ENCODE results near the gene PCYT2. TPM values are rescaled to one million over a fixed set of nuclear protein-coding genes. Genes with fewer than 3 reads are reported as not detected.

PCYT2 gene
- total and polyA plus RNA-seq, 7 donors: 10.2 to 26.9 (median 13.3) TPM

- intact Hi-C loops (cut with DNase I): loop anchor here (2.0 to 5.0 kb wide), 2 partner anchors 16 to 36 kb away; no protein-coding TSS in a partner anchor
- Histone ChIP-seq H3K27me3 (ENCODE audit: insufficient read depth in 3 of 3, low read length in 2 of 3) (no peaks in the 10 kb centered on the region), H3K4me3 (peak overlapping the region; percentile 82), H3K9me3 (no peaks in the 10 kb centered on the region), H3K36me3 (ENCODE audit: insufficient read depth in 1 of 2, low read depth in 1 of 2) (peaks cover 3 to 56% of the 10 kb centered on the region in 2 donors), H3K27ac (peak overlapping the region; percentile 97), H3K4me1 (peaks cover 50% of the 10 kb centered on the region)
- no peak for TF ChIP-seq CTCF (IDR thresholded peaks at IDR 0.05)
- WGBS, 3 donors: 56 to 66% (median 60%) methylated on average over 30 of the region's 30 CpGs
- no peak for DNase-seq
- ATAC-seq: no peak
Observed at GRCh38 chr17:81858170-81858966, 52.8 kb downstream of the PCYT2 start.

GRCh38 chr17:81854974-81855774 is 56.0 kb downstream of the PCYT2 start:
- Histone ChIP-seq H3K27me3 (ENCODE audit: insufficient read depth in 3 of 3, low read length in 2 of 3) (no peaks in the 10 kb centered on the region), H3K27ac (peak overlapping the region; percentile 46), H3K36me3 (ENCODE audit: insufficient read depth in 1 of 2, low read depth in 1 of 2) (peaks cover 3 to 84% of the 10 kb centered on the region in 2 donors), H3K4me3 (peak overlapping the region; percentile 11), H3K9me3 (no peaks in the 10 kb centered on the region), H3K4me1 (peaks cover 35% of the 10 kb centered on the region)
- peak; percentile 60 to 76 (median 70) for ATAC-seq
- TF ChIP-seq CTCF (IDR thresholded peaks at IDR 0.05): peak; percentile 40
- intact Hi-C loops (cut with DNase I): loop anchor here (2.0 to 5.0 kb wide), 2 partner anchors 32 to 33 kb away; no protein-coding TSS in a partner anchor
- 45 to 61% (median 55%) methylated on average over 29 of the region's 29 CpGs for WGBS, 3 donors
- DNase-seq: no peak

GRCh38 chr17:81852237-81852636 is 59.0 kb downstream of the PCYT2 start:
- ATAC-seq (no peak), DNase-seq (no peak)
- no peak overlapping the region for H3K27ac ChIP-seq
- no peak for TF ChIP-seq CTCF (IDR thresholded peaks at IDR 0.05)
- intact Hi-C loops (cut with DNase I): no loop called here
- peaks cover 22% of the 10 kb centered on the region for H3K4me1 ChIP-seq
- H3K36me3 ChIP-seq (ENCODE audit: insufficient read depth in 1 of 2, low read depth in 1 of 2): peaks cover 4 to 98% of the 10 kb centered on the region in 2 donors
- no peaks in the 10 kb centered on the region for H3K27me3 ChIP-seq (ENCODE audit: insufficient read depth in 3 of 3, low read length in 2 of 3)
- 88 to 97% (median 89%) methylated on average over 12 of the region's 12 CpGs for WGBS, 3 donors
- H3K9me3 ChIP-seq: no peaks in the 10 kb centered on the region
- no peak overlapping the region for H3K4me3 ChIP-seq

GRCh38 chr17:81851423-81851822 is 59.8 kb downstream of the PCYT2 start:
- Histone ChIP-seq H3K4me1 (peaks cover 22% of the 10 kb centered on the region), H3K4me3 (no peak overlapping the region), H3K27ac (no peak overlapping the region), H3K9me3 (no peaks in the 10 kb centered on the region), H3K27me3 (ENCODE audit: insufficient read depth in 3 of 3, low read length in 2 of 3) (no peaks in the 10 kb centered on the region), H3K36me3 (ENCODE audit: insufficient read depth in 1 of 2, low read depth in 1 of 2) (peaks cover 10 to 98% of the 10 kb centered on the region in 2 donors)
- intact Hi-C loops (cut with DNase I): no loop called here
- WGBS, 3 donors: 85 to 91% (median 85%) methylated on average over 16 of the region's 16 CpGs
- no peak for TF ChIP-seq CTCF (IDR thresholded peaks at IDR 0.05)
- DNase-seq (no peak), ATAC-seq (no peak)

Other genes with a start within 250 kb of the PCYT2 start
- gene OXLD1, start 244.8 kb downstream of the PCYT2 start, total RNA-seq: 10 to 100 TPM; 15.5 to 23.6 (median 20.5) TPM
- gene OXLD1, start 244.8 kb downstream of the PCYT2 start, polyA plus RNA-seq: 10 to 100 TPM; 35.1 to 44.9 (median 39.8) TPM
- gene CCDC137, start 244.7 kb downstream of the PCYT2 start, total RNA-seq: 10 to 100 TPM in 1 of 4 donors, 1 to 10 TPM in 3; 4.8 to 14.9 (median 8.6) TPM
- gene CCDC137, start 244.7 kb downstream of the PCYT2 start, polyA plus RNA-seq: 10 to 100 TPM; 11.3 to 47.4 (median 28.5) TPM
- 10 to 100 TPM in 3 of 4 donors, 1 to 10 TPM in 1; 7.8 to 15.6 (median 11.9) TPM for gene ARL16, start 227.6 kb downstream of the PCYT2 start, total RNA-seq
- gene ARL16, start 227.6 kb downstream of the PCYT2 start, polyA plus RNA-seq: 10 to 100 TPM; 23.2 to 29.3 (median 29.1) TPM
- gene HGS, start 227.4 kb downstream of the PCYT2 start, total RNA-seq: 10 to 100 TPM; 38.6 to 74.5 (median 56.5) TPM
- 100 to 1,000 TPM in 2 of 3 donors, 10 to 100 TPM in 1; 62.3 to 158 (median 139) TPM for gene HGS, start 227.4 kb downstream of the PCYT2 start, polyA plus RNA-seq
- 100 to 1,000 TPM in 2 of 4 donors, 10 to 100 TPM in 2; 93.0 to 175 (median 104) TPM for gene MRPL12, start 208.0 kb downstream of the PCYT2 start, total RNA-seq
- 100 to 1,000 TPM; 222 to 558 (median 242) TPM for gene MRPL12, start 208.0 kb downstream of the PCYT2 start, polyA plus RNA-seq
- 1 to 10 TPM; 2.4 to 6.3 (median 3.8) TPM for gene SLC25A10, start 199.1 kb downstream of the PCYT2 start, total RNA-seq
- 1 to 10 TPM; 5.9 to 7.0 (median 6.3) TPM for gene SLC25A10, start 199.1 kb downstream of the PCYT2 start, polyA plus RNA-seq
- not detected for gene GCGR, start 107.2 kb downstream of the PCYT2 start, total RNA-seq
- under 1 TPM in 2 of 3 donors, not detected in 1; 0.03 to 0.08 TPM for gene GCGR, start 107.2 kb downstream of the PCYT2 start, polyA plus RNA-seq
- 10 to 100 TPM; 20.5 to 47.6 (median 25.7) TPM for gene MCRIP1, start 78.1 kb downstream of the PCYT2 start, total RNA-seq
- gene MCRIP1, start 78.1 kb downstream of the PCYT2 start, polyA plus RNA-seq: 100 to 1,000 TPM in 1 of 3 donors, 10 to 100 TPM in 2; 45.1 to 187 (median 57.1) TPM
- gene PPP1R27, start 76.3 kb downstream of the PCYT2 start, total RNA-seq: 1,000 to 10,000 TPM in 3 of 4 donors, 100 to 1,000 TPM in 1; 976 to 2,217 (median 1,286) TPM
- 100 to 1,000 TPM; 296 to 661 (median 603) TPM for gene PPP1R27, start 76.3 kb downstream of the PCYT2 start, polyA plus RNA-seq
- gene P4HB, start 50.9 kb downstream of the PCYT2 start, total RNA-seq: 100 to 1,000 TPM; 244 to 361 (median 296) TPM
- gene P4HB, start 50.9 kb downstream of the PCYT2 start, polyA plus RNA-seq: 100 to 1,000 TPM; 236 to 384 (median 267) TPM
- gene ARHGDIA, start 40.1 kb downstream of the PCYT2 start, total RNA-seq: 100 to 1,000 TPM in 3 of 4 donors, 10 to 100 TPM in 1; 88.3 to 192 (median 160) TPM
- gene ARHGDIA, start 40.1 kb downstream of the PCYT2 start, polyA plus RNA-seq: 100 to 1,000 TPM in 2 of 3 donors, 10 to 100 TPM in 1; 79.1 to 268 (median 100) TPM
- gene ALYREF, start 19.8 kb downstream of the PCYT2 start, total RNA-seq: 10 to 100 TPM; 23.0 to 58.4 (median 47.1) TPM
- 10 to 100 TPM; 37.5 to 79.8 (median 43.8) TPM for gene ALYREF, start 19.8 kb downstream of the PCYT2 start, polyA plus RNA-seq
- 100 to 1,000 TPM; 118 to 208 (median 135) TPM for gene ANAPC11, start 19.7 kb downstream of the PCYT2 start, total RNA-seq
- gene ANAPC11, start 19.7 kb downstream of the PCYT2 start, polyA plus RNA-seq: 100 to 1,000 TPM; 273 to 369 (median 323) TPM
- under 1 TPM; 0.42 to 0.78 (median 0.55) TPM for gene NPB, start 9.2 kb downstream of the PCYT2 start, total RNA-seq
- 1 to 10 TPM in 1 of 3 donors, under 1 TPM in 2; 0.73 to 2.9 (median 0.76) TPM for gene NPB, start 9.2 kb downstream of the PCYT2 start, polyA plus RNA-seq
- 10 to 100 TPM in 1 of 4 donors, 1 to 10 TPM in 3; 3.9 to 10.2 (median 6.3) TPM for gene SIRT7, start 6.8 kb upstream of the PCYT2 start, total RNA-seq
- gene SIRT7, start 6.8 kb upstream of the PCYT2 start, polyA plus RNA-seq: 10 to 100 TPM in 2 of 3 donors, 1 to 10 TPM in 1; 5.7 to 14.2 (median 10.4) TPM
- 10 to 100 TPM; 43.1 to 74.2 (median 53.7) TPM for gene MAFG, start 16.3 kb upstream of the PCYT2 start, total RNA-seq
- 10 to 100 TPM; 21.6 to 73.7 (median 26.6) TPM for gene MAFG, start 16.3 kb upstream of the PCYT2 start, polyA plus RNA-seq
- 10 to 100 TPM in 2 of 4 donors, 1 to 10 TPM in 2; 5.4 to 12.5 (median 9.5) TPM for gene PYCR1, start 25.9 kb upstream of the PCYT2 start, total RNA-seq
- gene PYCR1, start 25.9 kb upstream of the PCYT2 start, polyA plus RNA-seq: 10 to 100 TPM in 2 of 3 donors, 1 to 10 TPM in 1; 8.3 to 23.2 (median 15.2) TPM
- 10 to 100 TPM in 3 of 4 donors, 1 to 10 TPM in 1; 9.7 to 58.0 (median 13.4) TPM for gene MYADML2, start 35.8 kb upstream of the PCYT2 start, total RNA-seq
- 10 to 100 TPM in 1 of 3 donors, 1 to 10 TPM in 1, under 1 TPM in 1; 0.47 to 95.8 (median 9.1) TPM for gene MYADML2, start 35.8 kb upstream of the PCYT2 start, polyA plus RNA-seq
- gene NOTUM, start 49.8 kb upstream of the PCYT2 start, total RNA-seq: 1 to 10 TPM in 3 of 4 donors, under 1 TPM in 1; 0.92 to 1.9 (median 1.5) TPM
- gene NOTUM, start 49.8 kb upstream of the PCYT2 start, polyA plus RNA-seq: under 1 TPM; 0.25 to 0.48 (median 0.44) TPM
- gene ASPSCR1, start 66.2 kb upstream of the PCYT2 start, total RNA-seq: 10 to 100 TPM; 27.7 to 37.4 (median 35.0) TPM
- 10 to 100 TPM; 27.9 to 33.1 (median 33.0) TPM for gene ASPSCR1, start 66.2 kb upstream of the PCYT2 start, polyA plus RNA-seq
- 10 to 100 TPM; 15.9 to 24.6 (median 19.7) TPM for gene CENPX, start 111.5 kb upstream of the PCYT2 start, total RNA-seq
- 10 to 100 TPM; 53.8 to 79.4 (median 64.4) TPM for gene CENPX, start 111.5 kb upstream of the PCYT2 start, polyA plus RNA-seq
- 1 to 10 TPM; 1.4 to 3.0 (median 1.9) TPM for gene LRRC45, start 111.9 kb upstream of the PCYT2 start, total RNA-seq
- 1 to 10 TPM; 3.5 to 7.1 (median 4.0) TPM for gene LRRC45, start 111.9 kb upstream of the PCYT2 start, polyA plus RNA-seq
- gene RAC3, start 120.3 kb upstream of the PCYT2 start, total RNA-seq: not detected
- under 1 TPM in 2 of 3 donors, not detected in 1; 0.05 to 0.83 TPM for gene RAC3, start 120.3 kb upstream of the PCYT2 start, polyA plus RNA-seq
- 100 to 1,000 TPM; 111 to 216 (median 155) TPM for gene DCXR, start 126.3 kb upstream of the PCYT2 start, total RNA-seq
- 100 to 1,000 TPM; 117 to 158 (median 147) TPM for gene DCXR, start 126.3 kb upstream of the PCYT2 start, polyA plus RNA-seq
- gene RFNG, start 140.4 kb upstream of the PCYT2 start, total RNA-seq: 10 to 100 TPM; 27.1 to 37.3 (median 29.3) TPM
- 10 to 100 TPM; 31.0 to 40.7 (median 37.3) TPM for gene RFNG, start 140.4 kb upstream of the PCYT2 start, polyA plus RNA-seq
- gene GPS1, start 140.5 kb upstream of the PCYT2 start, total RNA-seq: 100 to 1,000 TPM in 2 of 4 donors, 10 to 100 TPM in 2; 89.8 to 112 (median 97.7) TPM
- 100 to 1,000 TPM in 2 of 3 donors, 10 to 100 TPM in 1; 87.1 to 114 (median 104) TPM for gene GPS1, start 140.5 kb upstream of the PCYT2 start, polyA plus RNA-seq
- 100 to 1,000 TPM in 3 of 4 donors, 10 to 100 TPM in 1; 72.6 to 136 (median 104) TPM for gene DUS1L, start 154.4 kb upstream of the PCYT2 start, total RNA-seq
- 100 to 1,000 TPM; 117 to 170 (median 133) TPM for gene DUS1L, start 154.4 kb upstream of the PCYT2 start, polyA plus RNA-seq
- gene FASN, start 186.8 kb upstream of the PCYT2 start, total RNA-seq: 10 to 100 TPM; 17.2 to 37.3 (median 23.4) TPM
- gene FASN, start 186.8 kb upstream of the PCYT2 start, polyA plus RNA-seq: 10 to 100 TPM in 2 of 3 donors, 1 to 10 TPM in 1; 8.9 to 26.5 (median 12.0) TPM